ENCODE results near the gene SRD5A1.

The SRD5A1 gene

DNA sequence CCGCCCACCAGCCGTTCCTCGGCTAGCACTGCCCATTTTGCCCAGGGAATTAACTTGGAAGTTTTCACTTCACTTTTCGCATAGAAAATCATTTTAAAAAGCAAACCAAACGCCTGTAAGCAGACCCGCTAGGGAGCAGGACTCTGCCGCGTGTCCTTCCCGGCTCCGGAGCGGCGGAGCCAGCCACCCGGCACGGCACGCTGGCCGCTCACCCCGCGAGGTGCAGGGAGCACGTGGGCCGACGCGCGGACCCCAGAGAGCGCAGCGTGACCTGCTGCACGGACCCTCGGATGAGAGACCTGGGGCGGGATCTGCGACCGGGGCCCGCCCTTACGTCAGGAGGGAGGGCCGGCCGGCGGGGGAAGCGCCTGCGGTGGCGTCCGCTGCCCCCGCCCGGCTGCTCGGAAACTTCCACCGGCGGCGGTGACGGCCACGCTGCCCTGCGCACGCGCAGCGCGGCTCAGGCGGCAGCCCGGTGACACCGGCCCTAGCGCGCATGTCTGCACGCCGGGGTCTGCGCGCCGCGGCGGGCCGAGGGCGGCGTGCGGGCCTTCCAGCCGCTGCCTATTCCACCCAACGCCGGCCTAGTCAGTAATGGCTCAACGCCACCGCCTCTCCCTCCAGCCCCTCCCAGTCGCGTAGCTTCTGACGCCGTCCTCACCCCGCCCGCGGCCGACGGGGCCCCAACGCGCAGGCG lies 79.5 kb downstream of the SRD5A1 start:
- H3K4me3 ChIP-seq (ENCODE audit: low read depth, low read length): peak overlapping the region; percentile 81
- TF ChIP-seq, protein P1, sequence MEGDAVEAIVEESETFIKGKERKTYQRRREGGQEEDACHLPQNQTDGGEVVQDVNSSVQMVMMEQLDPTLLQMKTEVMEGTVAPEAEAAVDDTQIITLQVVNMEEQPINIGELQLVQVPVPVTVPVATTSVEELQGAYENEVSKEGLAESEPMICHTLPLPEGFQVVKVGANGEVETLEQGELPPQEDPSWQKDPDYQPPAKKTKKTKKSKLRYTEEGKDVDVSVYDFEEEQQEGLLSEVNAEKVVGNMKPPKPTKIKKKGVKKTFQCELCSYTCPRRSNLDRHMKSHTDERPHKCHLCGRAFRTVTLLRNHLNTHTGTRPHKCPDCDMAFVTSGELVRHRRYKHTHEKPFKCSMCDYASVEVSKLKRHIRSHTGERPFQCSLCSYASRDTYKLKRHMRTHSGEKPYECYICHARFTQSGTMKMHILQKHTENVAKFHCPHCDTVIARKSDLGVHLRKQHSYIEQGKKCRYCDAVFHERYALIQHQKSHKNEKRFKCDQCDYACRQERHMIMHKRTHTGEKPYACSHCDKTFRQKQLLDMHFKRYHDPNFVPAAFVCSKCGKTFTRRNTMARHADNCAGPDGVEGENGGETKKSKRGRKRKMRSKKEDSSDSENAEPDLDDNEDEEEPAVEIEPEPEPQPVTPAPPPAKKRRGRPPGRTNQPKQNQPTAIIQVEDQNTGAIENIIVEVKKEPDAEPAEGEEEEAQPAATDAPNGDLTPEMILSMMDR (IDR thresholded peaks at IDR 0.05; ENCODE audit: insufficient read depth, low read depth, low read length, missing control alignments): no peak
- DNase-seq (ENCODE audit: low read depth): peak; percentile 98

DNA sequence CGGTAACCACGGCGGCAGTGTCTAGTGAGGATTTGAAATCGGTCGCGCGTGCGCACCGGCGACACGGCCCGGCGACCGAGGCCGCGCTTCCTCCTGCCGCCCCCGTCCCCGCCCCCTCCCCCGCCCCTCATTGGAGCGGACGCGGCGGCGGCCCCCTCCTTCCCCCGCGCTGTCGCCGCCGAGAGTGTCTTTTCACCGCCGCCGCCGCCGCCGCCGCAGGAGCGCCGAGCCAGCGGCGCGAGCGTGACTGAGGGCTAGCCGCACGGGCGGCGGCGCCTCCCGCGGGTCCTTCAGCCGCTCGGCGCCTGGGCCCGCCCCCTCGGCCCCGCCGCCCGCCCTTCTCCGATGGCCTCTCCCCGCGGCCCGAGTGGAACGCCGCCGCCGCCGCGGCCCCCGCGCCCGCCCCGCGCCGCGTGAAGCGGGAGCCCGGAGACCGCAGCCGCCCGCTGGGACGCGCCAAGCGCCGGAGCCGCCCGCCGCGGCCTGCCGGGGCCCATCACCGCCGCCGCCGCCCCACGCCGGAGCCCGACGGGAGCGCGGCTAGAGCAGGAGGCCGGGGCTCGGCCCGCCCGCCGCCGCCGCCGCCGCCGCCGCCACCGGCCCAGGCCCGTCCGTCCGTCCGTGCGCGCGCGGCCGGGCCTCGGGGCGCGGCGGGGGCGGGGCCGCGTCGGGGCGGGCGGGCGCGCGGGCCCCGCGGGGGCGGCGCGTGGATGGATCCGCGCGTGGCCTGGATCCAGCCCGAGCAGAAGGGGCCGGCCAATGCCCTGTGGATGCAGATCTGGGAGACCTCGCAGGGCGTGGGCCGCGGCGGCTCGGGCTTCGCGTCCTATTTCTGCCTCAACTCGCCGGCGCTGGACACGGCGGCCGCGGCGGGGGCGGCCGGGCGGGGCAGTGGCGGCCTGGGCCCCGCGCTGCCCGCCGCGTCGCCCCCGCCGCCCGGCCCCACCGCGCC lies 80.3 kb downstream of the SRD5A1 start, which contains the start of gene TENT4A:
Gene TENT4A, plus strand, starts transcription at position 159 of the 952 bp plus-strand sequence. Its CDS starts 552 bp downstream, at position 711.
- peak within 1 kb of the TSS; percentile 86 for H3K4me3 ChIP-seq (ENCODE audit: low read depth, low read length)
- TF ChIP-seq, protein P1 (IDR thresholded peaks at IDR 0.05; ENCODE audit: insufficient read depth, low read depth, low read length, missing control alignments): no peak
- no peak for DNase-seq (ENCODE audit: low read depth)

GRCh38 chr5:6714226-6715041 lies 81.2 kb downstream of the SRD5A1 start:
- TF ChIP-seq, protein P1 (IDR thresholded peaks at IDR 0.05; ENCODE audit: insufficient read depth, low read depth, low read length, missing control alignments): no peak
- peak overlapping the region; percentile 86 for H3K4me3 ChIP-seq (ENCODE audit: low read depth, low read length)
- no peak for DNase-seq (ENCODE audit: low read depth)

DNA sequence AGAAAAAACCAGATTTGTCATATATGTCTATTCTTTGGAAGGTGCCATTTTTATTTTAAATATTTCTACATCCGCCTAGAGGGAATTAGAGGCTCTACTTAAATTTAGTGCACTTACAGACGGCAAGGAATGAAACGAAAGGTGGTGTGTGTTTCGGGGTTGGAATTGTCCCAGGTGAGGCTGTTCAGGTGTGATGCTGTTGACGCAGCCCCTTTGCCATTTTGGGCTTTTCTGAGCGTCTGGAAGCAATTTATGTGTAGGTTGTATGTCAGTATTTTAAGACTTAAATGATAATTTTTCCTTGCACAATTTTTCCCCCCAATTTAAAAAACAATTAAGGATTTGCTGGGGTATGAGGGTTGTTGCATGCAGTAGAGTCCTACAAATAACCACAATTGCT lies 82.0 kb downstream of the SRD5A1 start:
- TF ChIP-seq, protein P1 (IDR thresholded peaks at IDR 0.05; ENCODE audit: insufficient read depth, low read depth, low read length, missing control alignments): no peak
- H3K4me3 ChIP-seq (ENCODE audit: low read depth, low read length): peak overlapping the region; percentile 86
- no peak for DNase-seq (ENCODE audit: low read depth)

- H3K4me3 ChIP-seq (ENCODE audit: low read depth, low read length): peak overlapping the region; percentile 86
- no peak for DNase-seq (ENCODE audit: low read depth)
- TF ChIP-seq, protein P1 (IDR thresholded peaks at IDR 0.05; ENCODE audit: insufficient read depth, low read depth, low read length, missing control alignments): no peak
Measured at GRCh38 chr5:6715758-6716628, 82.8 kb downstream of the SRD5A1 start.
